Renal cortex interstitium (tissue), 11 donors: Measurements from ENCODE around the gene KIF26B. TPM values are rescaled to one million over a fixed set of nuclear protein-coding genes. Genes with fewer than 3 reads are reported as not detected.
A peak's percentile ranks its signal among the peaks of the same experiment; 100 is the strongest.

ENCODE experiments used
- DNase-seq, 11 donors: peaks; one replicate each; pipeline ENCODE4 v3.0.0-alpha.2; 2013; ENCODE audit warnings: low read depth in 9 of 11, low spot score in 4 of 11; ENCODE audit errors: extremely low read depth in 1 of 11
- polyA plus RNA-seq, 3 donors: library from polyadenylated mRNA; unstranded; fragments of 120-200 nt; gene quantifications; one replicate each; pipeline ENCODE4 v1.2.1, GENCODE V29; 2013; ENCODE audit not compliant: insufficient read length in 3 of 3

Gene KIF26B
- polyA plus RNA-seq, 3 donors = 33.4 to 39.4 (median 38.3) TPM

GRCh38 chr1:245541369-245541768 is 386.6 kb downstream of the KIF26B start:
- no peak for DNase-seq

GRCh38 chr1:245542365-245542764 is 387.6 kb downstream of the KIF26B start:
- no peak for DNase-seq

GRCh38 chr1:245544236-245544635 is 389.5 kb downstream of the KIF26B start:
- no peak for DNase-seq

- no peak for DNase-seq
Measured at GRCh38 chr1:245546875-245547274, 392.1 kb downstream of the KIF26B start.

- DNase-seq = no peak
Measured at GRCh38 chr1:245549996-245550719, 395.4 kb downstream of the KIF26B start.

GRCh38 chr1:245550720-245551043 is 395.9 kb downstream of the KIF26B start:
- DNase-seq = no peak

GRCh38 chr1:245551536-245551935 is 396.8 kb downstream of the KIF26B start:
- no peak for DNase-seq

GRCh38 chr1:245552331-245552730 is 397.5 kb downstream of the KIF26B start:
- no peak for DNase-seq

GRCh38 chr1:245556057-245556456 is 401.3 kb downstream of the KIF26B start:
- DNase-seq = no peak

- no peak for DNase-seq
Measured at GRCh38 chr1:245558069-245558468, 403.3 kb downstream of the KIF26B start.

- no peak for DNase-seq
Measured at GRCh38 chr1:245560316-245560859, 405.6 kb downstream of the KIF26B start.

- no peak for DNase-seq
Measured at GRCh38 chr1:245561665-245562234, 407.0 kb downstream of the KIF26B start.

GRCh38 chr1:245566134-245566533 is 411.3 kb downstream of the KIF26B start:
- DNase-seq = no peak

- DNase-seq = peak; percentile 47 to 87 (median 71)
Measured at GRCh38 chr1:245566952-245567351, 412.2 kb downstream of the KIF26B start.

- DNase-seq = no peak
Measured at GRCh38 chr1:245571815-245572294, 417.1 kb downstream of the KIF26B start.

- DNase-seq = no peak
Measured at GRCh38 chr1:245572709-245573108, 417.9 kb downstream of the KIF26B start.

GRCh38 chr1:245575710-245576109 is 420.9 kb downstream of the KIF26B start:
- DNase-seq = no peak

- no peak for DNase-seq
Measured at GRCh38 chr1:245576323-245576722, 421.5 kb downstream of the KIF26B start.

GRCh38 chr1:245577191-245578157 is 422.7 kb downstream of the KIF26B start:
- DNase-seq = no peak

GRCh38 chr1:245578308-245578707 is 423.5 kb downstream of the KIF26B start:
- no peak for DNase-seq
